Activated CD8-positive, alpha-beta T cell treated with anti-CD3 and anti-CD28 coated beads for 36 hours (primary cell): ENCODE results near the gene PON3. TPM values are rescaled to one million over a fixed set of nuclear protein-coding genes. Genes with fewer than 3 reads are reported as not detected.

Experiments used
- ATAC-seq: fragments of 200-7000 bp; cut with Tn5 transposase; one replicate; pipeline ENCODE4 v1.10.0; 2021; ENCODE audit warnings: mild to moderate bottlenecking, moderate library complexity
- CTCF ChIA-PET: fragments of 350-600 bp; sonication (Branson Sonifier 250); formaldehyde crosslinking; loops from one replicate; lab custom pipeline; 2021; ENCODE audit warnings: antibody characterized with exemption; lab: Charles Lee
- POLR2A ChIA-PET: fragments of 350-600 bp; sonication (Branson Sonifier 250); formaldehyde crosslinking; loops from one replicate; lab custom pipeline; 2021; ENCODE audit warnings: antibody characterized with exemption; lab: Charles Lee
- DNase-seq: peaks from one replicate; pipeline ENCODE4 v3.0.0-alpha.2; 2020
- H3K27ac Mint-ChIP-seq: one replicate; pipeline ENCODE4 v1.8.0; 2021; ENCODE audit warnings: mild to moderate bottlenecking, mixed read lengths
- H3K27me3 Mint-ChIP-seq: one replicate; pipeline ENCODE4 v1.8.0; 2021; ENCODE audit warnings: mixed read lengths
- H3K36me3 Mint-ChIP-seq: one replicate; pipeline ENCODE4 v1.8.0; 2021; ENCODE audit warnings: low read depth, mixed read lengths
- H3K4me1 Mint-ChIP-seq: one replicate; pipeline ENCODE4 v1.8.0; 2021; ENCODE audit warnings: low read depth, mixed read lengths
- H3K4me3 Mint-ChIP-seq: one replicate; pipeline ENCODE4 v1.8.0; 2021; ENCODE audit warnings: mild to moderate bottlenecking, moderate library complexity, mixed read lengths
- H3K9me3 Mint-ChIP-seq: one replicate; pipeline ENCODE4 v1.8.0; 2021; ENCODE audit warnings: mixed read lengths
- CTCF ChIP-seq: fragments of 200-600 bp; IDR thresholded peaks from one replicate; pipeline ENCODE4 v1.8.0; 2022; ENCODE audit warnings: antibody characterized with exemption, mild to moderate bottlenecking
- intact Hi-C: fragments of 100-400 bp; cut with micrococcal nuclease; formaldehyde crosslinking; loops from one replicate; pipeline ENCODE4 v1.10.0; 2022
- total RNA-seq, 2 experiments: library from RNA; stranded (reverse); gene quantifications; one replicate each; pipeline ENCODE4 v1.2.3, GENCODE V29; 2021

Gene PON3
- total RNA-seq, result not detected

DNA sequence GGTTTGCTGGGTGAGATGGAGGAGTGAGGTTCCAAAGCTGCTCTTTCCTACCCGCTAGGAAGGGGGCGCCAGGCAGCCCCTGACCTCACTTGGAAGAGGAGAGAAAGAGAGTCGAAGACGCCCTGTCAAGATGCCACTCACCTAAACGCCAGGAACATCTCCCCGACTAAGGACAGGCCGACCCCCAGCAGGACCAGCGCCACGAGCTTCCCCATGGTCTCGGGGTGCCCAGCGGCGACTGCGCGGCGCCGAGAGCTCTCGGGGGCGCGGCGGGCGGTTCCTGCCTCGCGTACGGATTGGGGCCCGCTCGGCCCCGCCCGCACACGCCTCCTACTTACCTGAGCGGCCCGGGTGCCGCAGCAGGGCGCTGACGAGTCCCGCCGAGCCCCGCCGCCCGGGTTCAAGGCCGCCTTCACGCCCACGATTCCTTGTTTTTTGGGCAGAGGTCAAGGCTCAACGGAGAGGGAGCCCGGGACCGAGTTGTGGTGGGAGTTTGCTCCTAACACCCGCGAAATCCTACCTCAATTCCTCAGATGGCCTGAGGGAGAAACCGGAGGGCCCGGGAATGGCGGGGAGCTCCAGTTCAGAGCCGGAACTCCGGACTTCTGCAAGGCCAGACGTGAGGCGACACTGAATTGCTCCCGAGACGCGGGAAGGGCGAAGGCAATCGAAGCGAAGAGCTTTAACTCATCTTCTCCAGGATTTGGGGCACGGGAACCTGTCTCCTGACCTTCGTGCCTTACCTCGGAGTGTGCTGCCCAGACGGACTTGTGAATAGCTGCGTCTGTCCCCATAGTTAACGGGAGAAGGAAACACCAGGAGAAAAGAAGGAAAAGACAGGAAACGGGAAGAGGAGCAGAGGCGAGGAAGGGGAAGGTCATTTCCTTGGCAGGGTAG, at the start of gene PON3:
TSS of gene PON3 (minus strand) at position 240 of the 897 bp plus-strand sequence. CDS start at position 215, 25 bp downstream.
- Mint-ChIP-seq H3K27me3 (peaks cover 35% of the 10 kb centered on the region), H3K4me3 (peak within 1 kb of the TSS; percentile 62), H3K4me1 (peaks cover 3% of the 10 kb centered on the region), H3K36me3 (no peaks in the 10 kb centered on the region), H3K9me3 (no peaks in the 10 kb centered on the region), H3K27ac (no peak within 1 kb of the TSS)
- DNase-seq (peak; percentile 42), ATAC-seq (peak; percentile 92)
- intact Hi-C loops, result no loop called here
- peak; percentile 34 for TF ChIP-seq CTCF
- POLR2A ChIA-PET, result no interaction called here
- CTCF ChIA-PET, result interaction anchor here (0.6 to 4.9 kb wide), 12 partner anchors 10 to 294 kb away, joined by 3 to 36 read pairs (median 4); no protein-coding TSS in a partner anchor

DNA sequence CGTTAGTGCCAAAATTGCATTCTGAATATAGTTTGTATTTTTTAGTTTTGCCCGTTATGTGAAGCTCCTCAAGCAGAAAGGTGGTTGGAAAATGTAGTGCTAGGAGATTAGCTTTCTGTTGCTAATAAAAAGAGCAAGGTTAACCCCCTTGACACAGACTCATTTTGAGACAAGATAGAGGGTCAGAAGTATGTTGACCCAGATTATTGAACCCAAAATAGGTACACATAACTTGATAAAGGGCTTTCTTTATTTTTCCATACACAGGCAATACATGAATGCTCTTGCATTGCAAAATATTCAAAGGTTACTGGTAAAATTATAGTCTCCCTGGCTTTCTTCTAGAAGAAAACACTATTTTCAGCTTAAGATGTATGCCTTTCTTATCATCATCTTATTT, 48.6 kb upstream of the PON3 start:
- POLR2A ChIA-PET, result no interaction called here

DNA sequence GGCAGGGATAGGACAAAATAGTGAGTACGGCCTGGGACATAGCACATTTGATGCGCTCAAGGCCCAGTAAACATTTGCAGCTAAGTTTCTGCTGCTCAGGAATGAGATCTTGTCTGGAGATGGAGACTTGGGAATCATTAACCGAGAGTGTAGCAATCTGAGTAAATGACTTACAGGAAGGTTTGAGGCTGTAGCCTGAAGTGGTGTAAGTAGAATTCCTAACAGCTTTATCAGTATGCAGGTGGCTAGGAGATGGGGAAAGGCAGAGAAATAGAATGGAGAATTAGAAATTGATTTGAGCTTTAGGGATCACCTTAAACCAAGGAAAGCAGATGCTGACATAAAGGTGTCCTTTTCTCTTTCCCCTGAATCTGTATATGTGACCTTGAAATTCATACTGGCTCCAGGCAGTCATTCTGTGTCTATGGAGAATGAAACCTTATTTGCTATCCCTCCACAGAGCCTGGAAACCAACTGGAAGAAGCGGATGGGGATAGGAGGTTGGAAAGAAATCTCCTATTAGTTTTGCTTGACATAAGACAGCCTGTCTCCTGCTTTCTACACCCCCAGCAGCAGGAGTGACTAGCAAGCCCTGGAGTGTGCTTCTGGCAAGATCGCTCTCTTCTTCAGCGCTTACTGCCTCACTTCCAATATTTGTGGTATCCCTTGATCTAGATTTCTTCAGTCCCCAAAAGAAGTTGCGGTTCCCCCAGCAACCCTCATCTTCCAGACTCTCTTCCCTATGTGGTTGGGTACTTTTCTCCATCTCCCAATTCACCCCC, 45.1 kb upstream of the PON3 start:
- Mint-ChIP-seq H3K27ac (no peak overlapping the region), H3K36me3 (no peaks in the 10 kb centered on the region), H3K4me3 (no peak overlapping the region), H3K9me3 (no peaks in the 10 kb centered on the region), H3K27me3 (no peaks in the 10 kb centered on the region), H3K4me1 (no peaks in the 10 kb centered on the region)
- intact Hi-C loops, result no loop called here
- CTCF ChIA-PET, result no interaction called here
- TF ChIP-seq CTCF, result no peak
- POLR2A ChIA-PET, result no interaction called here
- ATAC-seq, result no peak
- no peak for DNase-seq

More for the DNA sequence above, 48.6 kb upstream of the PON3 start:
- intact Hi-C loops, result no loop called here
- ATAC-seq, result no peak
- Mint-ChIP-seq H3K27me3 (no peaks in the 10 kb centered on the region), H3K27ac (no peak overlapping the region), H3K4me1 (no peaks in the 10 kb centered on the region), H3K4me3 (no peak overlapping the region), H3K36me3 (no peaks in the 10 kb centered on the region), H3K9me3 (no peaks in the 10 kb centered on the region)
- DNase-seq, result no peak
- TF ChIP-seq CTCF, result no peak
- CTCF ChIA-PET, result interaction anchor here (0.6 to 0.7 kb wide), 2 partner anchors 48 to 357 kb away, joined by 3 read pairs; partner anchors contain the start of gene PON3

DNA sequence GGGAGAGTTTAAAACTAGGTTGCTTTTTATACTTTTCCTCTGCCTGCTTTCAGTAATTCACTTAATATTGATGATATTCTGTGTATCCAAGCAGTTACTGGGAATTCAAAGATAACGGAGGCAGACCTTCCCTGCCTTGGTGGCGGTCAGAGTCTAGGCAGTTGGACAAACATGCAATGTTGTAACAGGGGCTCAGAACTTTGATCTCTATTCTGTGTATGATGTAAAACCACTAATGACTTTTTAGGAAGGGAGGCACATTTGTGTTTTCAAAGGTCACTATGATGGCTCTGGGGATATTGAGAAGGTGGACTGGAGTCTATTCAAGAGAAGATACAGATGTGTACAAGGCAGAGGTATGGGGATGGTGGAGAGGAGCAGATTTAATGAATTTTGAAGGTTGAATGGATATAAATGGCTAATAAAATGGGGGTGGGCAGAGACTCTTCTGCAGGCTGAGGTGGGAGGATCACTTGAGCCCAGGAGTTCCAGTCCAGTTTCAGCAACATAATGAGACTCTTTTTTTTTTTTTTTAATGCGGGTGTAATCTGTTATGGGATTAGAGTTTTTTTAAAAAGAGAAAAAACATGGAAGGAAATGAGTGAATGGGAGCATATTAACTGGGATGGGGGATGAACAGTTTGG, 44.3 kb upstream of the PON3 start:
- ChIA-PET CTCF (no interaction called here), POLR2A (no interaction called here)
- TF ChIP-seq CTCF, result no peak
- Mint-ChIP-seq H3K27ac (no peak overlapping the region), H3K27me3 (no peaks in the 10 kb centered on the region), H3K9me3 (no peaks in the 10 kb centered on the region), H3K4me3 (no peak overlapping the region), H3K36me3 (no peaks in the 10 kb centered on the region), H3K4me1 (peaks cover 1% of the 10 kb centered on the region)
- DNase-seq, result no peak
- ATAC-seq, result no peak
- intact Hi-C loops, result no loop called here
